Measurements from ENCODE around the gene MRPL54. TPM values are rescaled to one million over a fixed set of nuclear protein-coding genes. Genes with fewer than 3 reads are reported as not detected.

The MRPL54 gene
- total RNA-seq, 1 donor from 2014 or later = 34.4 TPM

DNA sequence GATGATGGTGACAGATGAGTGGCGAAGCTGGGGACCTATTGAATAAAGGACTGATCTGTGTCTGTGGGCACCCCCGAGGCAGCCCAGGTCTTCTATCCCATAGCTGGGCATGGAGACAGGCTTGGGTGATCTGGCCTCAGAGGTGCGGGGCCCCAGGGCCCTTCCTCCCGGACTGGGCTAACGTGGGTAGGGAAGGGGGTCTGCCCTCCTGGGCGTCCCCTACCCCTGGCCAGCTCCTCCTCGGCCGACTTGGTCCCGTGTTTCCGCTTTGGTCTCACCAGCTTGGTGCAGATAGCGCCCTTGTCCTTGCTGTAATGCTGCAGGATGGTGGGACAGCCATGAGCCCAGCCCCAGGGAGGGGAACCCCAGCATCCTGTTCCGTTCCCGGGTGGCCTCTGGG lies 20.4 kb downstream of the MRPL54 start:
- Histone ChIP-seq H3K4me1 (ENCODE audit: control insufficient read depth in 3 of 3, insufficient read depth in 3 of 3, low read length in 3 of 3) (no peaks in the 10 kb centered on the region), H3K27ac (ENCODE audit: low read depth, low read length) (no peak overlapping the region), H3K9me3 (ENCODE audit: control insufficient read depth in 3 of 3, low read length in 3 of 3) (peaks cover 9 to 17% (median 10%) of the 10 kb centered on the region in 3 donors), H3K27me3 (ENCODE audit: control insufficient read depth in 3 of 3, insufficient read depth in 3 of 3, low read length in 3 of 3) (peaks cover 17 to 37% (median 30%) of the 10 kb centered on the region in 3 donors), H3K4me3 (ENCODE audit: low read length in 3 of 3) (no peak overlapping the region), H3K36me3 (ENCODE audit: control insufficient read depth in 3 of 3, insufficient read depth in 3 of 3, low read length in 3 of 3) (no peaks in the 10 kb centered on the region), H3K9ac (ENCODE audit: low read depth in 1 of 3, low read length in 3 of 3) (no peak overlapping the region)

DNA sequence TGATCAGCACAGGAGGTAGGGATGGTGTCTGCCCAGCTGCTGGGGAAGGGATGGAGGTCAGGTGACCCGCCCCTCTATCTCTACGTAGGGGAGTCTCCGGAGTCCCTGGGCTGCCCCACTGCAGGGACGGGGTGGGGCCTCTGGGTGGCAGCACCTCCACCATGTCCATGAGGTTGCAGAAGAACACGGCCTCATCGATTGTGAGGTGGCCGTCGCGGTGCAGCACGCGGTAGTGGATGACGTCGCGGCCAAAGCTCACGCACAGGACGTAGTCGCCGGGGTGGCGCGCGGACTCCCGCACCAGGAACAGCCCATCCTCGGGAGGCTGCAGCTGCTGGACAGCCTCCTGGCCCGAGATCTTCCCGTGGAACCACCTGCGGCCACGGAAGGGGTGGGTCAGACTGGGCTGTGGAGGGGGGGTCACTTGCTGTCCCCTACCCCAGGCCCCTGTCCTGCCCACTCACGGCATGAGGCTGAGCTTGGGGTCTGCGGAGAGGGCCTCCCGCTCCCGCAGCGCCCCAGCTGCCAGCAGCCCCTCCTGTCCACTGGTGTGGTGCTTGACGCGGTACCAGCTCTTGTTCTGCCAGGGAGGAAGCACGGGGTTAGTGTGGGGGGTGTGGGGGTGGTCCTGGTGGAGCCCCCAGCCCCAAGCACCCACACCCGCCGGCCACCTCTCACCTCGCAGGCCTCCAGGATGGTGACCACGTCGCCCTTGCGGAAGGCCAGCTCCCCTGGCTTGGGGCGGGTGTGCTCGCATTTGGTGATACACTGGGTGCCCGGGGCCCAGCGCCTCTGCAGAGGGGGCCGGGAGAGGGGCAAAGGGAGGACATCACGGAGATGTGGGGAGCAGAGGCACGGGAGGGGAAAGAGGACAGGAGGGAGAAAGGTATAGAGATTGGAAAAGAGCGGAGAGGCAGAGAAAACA lies 21.4 kb downstream of the MRPL54 start:
- no peaks in the 10 kb centered on the region for H3K36me3 ChIP-seq (ENCODE audit: control insufficient read depth in 3 of 3, insufficient read depth in 3 of 3, low read length in 3 of 3)
- peaks cover 17 to 35% (median 30%) of the 10 kb centered on the region in 3 donors for H3K27me3 ChIP-seq (ENCODE audit: control insufficient read depth in 3 of 3, insufficient read depth in 3 of 3, low read length in 3 of 3)
- no peak overlapping the region for H3K27ac ChIP-seq (ENCODE audit: low read depth, low read length)
- H3K4me1 ChIP-seq (ENCODE audit: control insufficient read depth in 3 of 3, insufficient read depth in 3 of 3, low read length in 3 of 3) = no peaks in the 10 kb centered on the region
- peaks cover 9 to 17% (median 10%) of the 10 kb centered on the region in 3 donors for H3K9me3 ChIP-seq (ENCODE audit: control insufficient read depth in 3 of 3, low read length in 3 of 3)
- H3K4me3 ChIP-seq (ENCODE audit: low read length in 3 of 3) = no peak overlapping the region
- no peak overlapping the region for H3K9ac ChIP-seq (ENCODE audit: low read depth in 1 of 3, low read length in 3 of 3)

GRCh38 chr19:3784607-3785450 lies 22.3 kb downstream of the MRPL54 start:
- peaks cover 9 to 17% (median 10%) of the 10 kb centered on the region in 3 donors for H3K9me3 ChIP-seq (ENCODE audit: control insufficient read depth in 3 of 3, low read length in 3 of 3)
- H3K27ac ChIP-seq (ENCODE audit: low read depth, low read length) = no peak overlapping the region
- H3K4me1 ChIP-seq (ENCODE audit: control insufficient read depth in 3 of 3, insufficient read depth in 3 of 3, low read length in 3 of 3) = no peaks in the 10 kb centered on the region
- no peak overlapping the region for H3K4me3 ChIP-seq (ENCODE audit: low read length in 3 of 3)
- no peaks in the 10 kb centered on the region for H3K36me3 ChIP-seq (ENCODE audit: control insufficient read depth in 3 of 3, insufficient read depth in 3 of 3, low read length in 3 of 3)
- H3K9ac ChIP-seq (ENCODE audit: low read depth in 1 of 3, low read length in 3 of 3) = no peak overlapping the region
- peaks cover 17 to 34% (median 30%) of the 10 kb centered on the region in 3 donors for H3K27me3 ChIP-seq (ENCODE audit: control insufficient read depth in 3 of 3, insufficient read depth in 3 of 3, low read length in 3 of 3)

GRCh38 chr19:3785451-3785937 lies 23.0 kb downstream of the MRPL54 start:
- H3K27me3 ChIP-seq (ENCODE audit: control insufficient read depth in 3 of 3, insufficient read depth in 3 of 3, low read length in 3 of 3) = peaks cover 22 to 39% (median 36%) of the 10 kb centered on the region in 3 donors

DNA sequence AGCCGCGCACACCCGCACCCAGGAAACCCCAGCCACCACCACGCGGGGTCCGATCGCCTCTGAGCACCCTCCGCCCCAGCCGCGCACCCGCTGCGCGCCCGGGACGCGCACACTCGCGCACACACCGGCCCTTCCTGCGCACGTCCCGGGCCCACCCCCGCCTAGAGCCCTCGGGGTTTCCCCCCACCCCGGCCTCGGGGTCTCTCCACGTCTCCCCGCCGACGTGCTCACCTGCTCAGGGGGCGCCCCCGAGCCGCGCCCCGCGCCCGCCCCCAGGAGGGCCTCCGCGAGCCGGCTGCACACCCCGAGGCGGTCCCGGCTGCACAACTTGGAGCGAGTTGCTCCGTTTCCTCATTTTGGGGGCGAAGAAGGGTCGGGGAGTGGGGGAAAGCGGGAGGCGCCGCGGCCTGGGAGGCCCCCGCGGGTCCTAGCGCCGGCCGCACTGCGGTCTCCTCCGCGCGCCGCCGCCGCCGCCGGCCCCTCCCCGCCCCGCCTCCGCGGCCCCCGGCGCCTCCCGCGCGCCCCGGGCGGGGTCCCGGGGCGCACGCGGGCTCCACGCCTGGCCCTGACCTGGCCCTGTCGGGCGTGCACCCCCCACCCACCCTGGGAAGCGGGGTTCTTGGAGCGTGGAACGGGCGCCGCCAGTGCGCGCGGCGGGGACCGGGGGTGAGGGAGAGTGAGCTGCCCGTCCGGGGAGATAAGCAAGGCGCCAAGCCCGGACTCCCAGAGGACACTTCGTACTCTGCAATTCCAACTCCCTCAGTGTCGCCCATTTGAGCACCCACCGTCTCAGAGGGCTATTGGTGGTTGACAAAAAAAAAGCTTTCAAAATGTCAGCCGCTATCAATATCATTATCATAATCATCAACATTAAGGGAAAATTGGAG lies 23.7 kb downstream of the MRPL54 start, which contains the start of gene MATK:
TSS of gene MATK (minus strand) at position 444 of the 887 bp plus-strand sequence. CDS start 1,246 bp downstream, outside the sequence.
- H3K9me3 ChIP-seq (ENCODE audit: control insufficient read depth in 3 of 3, low read length in 3 of 3) = peaks cover 5 to 14% (median 9%) of the 10 kb centered on the region in 3 donors
- H3K27ac ChIP-seq (ENCODE audit: low read depth, low read length) = no peak within 1 kb of the TSS
- H3K27me3 ChIP-seq (ENCODE audit: control insufficient read depth in 3 of 3, insufficient read depth in 3 of 3, low read length in 3 of 3) = peaks cover 26 to 41% (median 39%) of the 10 kb centered on the region in 3 donors
- H3K4me1 ChIP-seq (ENCODE audit: control insufficient read depth in 3 of 3, insufficient read depth in 3 of 3, low read length in 3 of 3) = no peaks in the 10 kb centered on the region
- H3K4me3 ChIP-seq (ENCODE audit: low read length in 3 of 3) = peak within 1 kb of the TSS in 1 of 3 donors; percentile 31
- H3K9ac ChIP-seq (ENCODE audit: low read depth in 1 of 3, low read length in 3 of 3) = no peak within 1 kb of the TSS
- no peaks in the 10 kb centered on the region for H3K36me3 ChIP-seq (ENCODE audit: control insufficient read depth in 3 of 3, insufficient read depth in 3 of 3, low read length in 3 of 3)

More at GRCh38 chr19:3785451-3785937, 23.0 kb downstream of the MRPL54 start:
- Histone ChIP-seq H3K27ac (ENCODE audit: low read depth, low read length) (no peak overlapping the region), H3K4me1 (ENCODE audit: control insufficient read depth in 3 of 3, insufficient read depth in 3 of 3, low read length in 3 of 3) (no peaks in the 10 kb centered on the region), H3K36me3 (ENCODE audit: control insufficient read depth in 3 of 3, insufficient read depth in 3 of 3, low read length in 3 of 3) (no peaks in the 10 kb centered on the region), H3K4me3 (ENCODE audit: low read length in 3 of 3) (peak overlapping the region in 1 of 3 donors; percentile 31), H3K9me3 (ENCODE audit: control insufficient read depth in 3 of 3, low read length in 3 of 3) (peaks cover 9 to 17% (median 10%) of the 10 kb centered on the region in 3 donors), H3K9ac (ENCODE audit: low read depth in 1 of 3, low read length in 3 of 3) (no peak overlapping the region)

DNA sequence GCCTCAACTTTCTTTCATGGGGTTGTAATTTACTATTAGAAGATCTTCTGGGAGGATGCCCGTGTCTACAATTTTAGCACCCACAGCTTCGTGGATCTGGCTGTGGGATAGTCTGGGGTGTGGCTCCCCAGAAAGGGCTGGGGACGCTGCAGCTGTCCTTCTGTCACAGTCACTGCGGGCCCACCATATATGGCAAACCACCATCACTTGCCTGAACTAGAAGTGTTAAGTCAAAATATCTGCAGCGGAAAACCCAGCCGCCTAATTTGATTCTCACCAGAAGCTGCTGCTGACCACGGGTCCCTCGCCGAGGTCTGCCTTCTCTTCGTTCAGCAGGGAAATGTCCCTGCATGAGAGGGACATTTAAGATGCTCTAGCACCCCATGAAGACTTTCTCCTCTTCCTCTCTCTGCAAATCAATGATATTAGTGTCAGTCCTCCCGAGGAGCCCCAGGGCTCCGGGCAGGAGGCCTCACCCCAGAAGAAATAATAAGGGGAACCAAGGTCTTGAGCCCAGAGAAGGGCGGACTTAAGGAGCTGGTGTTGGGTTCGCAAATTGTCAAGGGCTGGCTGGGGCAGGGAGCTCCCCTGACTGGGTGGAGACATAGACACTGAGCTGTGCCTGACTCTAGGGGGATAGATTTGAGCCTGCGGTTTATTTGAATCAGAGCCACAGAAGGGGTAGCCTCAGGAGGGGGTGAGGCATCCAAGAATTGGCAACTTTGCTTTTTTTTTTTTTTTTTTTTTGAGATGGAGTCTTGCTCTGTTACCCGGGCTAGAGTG lies 26.7 kb downstream of the MRPL54 start:
- H3K36me3 ChIP-seq (ENCODE audit: control insufficient read depth in 3 of 3, insufficient read depth in 3 of 3, low read length in 3 of 3) = no peaks in the 10 kb centered on the region
- no peaks in the 10 kb centered on the region for H3K9me3 ChIP-seq (ENCODE audit: control insufficient read depth in 3 of 3, low read length in 3 of 3)
- no peak overlapping the region for H3K4me3 ChIP-seq (ENCODE audit: low read length in 3 of 3)
- H3K9ac ChIP-seq (ENCODE audit: low read depth in 1 of 3, low read length in 3 of 3) = no peak overlapping the region
- H3K27me3 ChIP-seq (ENCODE audit: control insufficient read depth in 3 of 3, insufficient read depth in 3 of 3, low read length in 3 of 3) = peaks cover 19 to 26% (median 22%) of the 10 kb centered on the region in 3 donors
- no peaks in the 10 kb centered on the region for H3K4me1 ChIP-seq (ENCODE audit: control insufficient read depth in 3 of 3, insufficient read depth in 3 of 3, low read length in 3 of 3)
- H3K27ac ChIP-seq (ENCODE audit: low read depth, low read length) = no peak overlapping the region

DNA sequence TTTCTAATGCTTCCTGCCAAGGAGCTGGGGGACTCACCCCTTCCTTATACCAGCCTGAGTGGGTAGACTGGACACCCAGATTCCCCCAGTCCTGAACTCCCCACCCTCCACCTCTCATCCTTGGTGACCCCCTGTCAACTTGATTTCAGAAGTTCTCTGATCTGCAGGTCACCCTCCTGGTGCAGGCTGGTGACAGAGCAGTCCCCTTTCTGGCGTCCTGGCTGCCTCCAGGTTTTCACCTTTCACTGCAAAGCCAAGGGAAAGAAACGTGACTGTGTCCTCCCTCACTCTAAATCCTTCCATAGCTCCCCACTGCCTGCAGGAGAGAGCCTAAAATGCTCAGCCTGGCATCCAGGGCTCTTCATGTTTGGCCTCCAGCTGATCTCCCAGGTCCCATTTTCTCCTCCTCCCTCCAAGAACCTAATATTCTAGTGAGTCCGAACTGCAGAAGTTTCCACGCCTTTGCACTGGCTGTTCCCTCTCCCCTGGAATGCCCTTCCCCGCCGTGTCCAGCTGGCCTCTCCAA lies 27.8 kb downstream of the MRPL54 start:
- no peaks in the 10 kb centered on the region for H3K36me3 ChIP-seq (ENCODE audit: control insufficient read depth in 3 of 3, insufficient read depth in 3 of 3, low read length in 3 of 3)
- H3K27me3 ChIP-seq (ENCODE audit: control insufficient read depth in 3 of 3, insufficient read depth in 3 of 3, low read length in 3 of 3) = peaks cover 12 to 15% (median 13%) of the 10 kb centered on the region in 3 donors
- no peak overlapping the region for H3K9ac ChIP-seq (ENCODE audit: low read depth in 1 of 3, low read length in 3 of 3)
- no peaks in the 10 kb centered on the region for H3K9me3 ChIP-seq (ENCODE audit: control insufficient read depth in 3 of 3, low read length in 3 of 3)
- H3K4me3 ChIP-seq (ENCODE audit: low read length in 3 of 3) = no peak overlapping the region
- no peak overlapping the region for H3K27ac ChIP-seq (ENCODE audit: low read depth, low read length)
- no peaks in the 10 kb centered on the region for H3K4me1 ChIP-seq (ENCODE audit: control insufficient read depth in 3 of 3, insufficient read depth in 3 of 3, low read length in 3 of 3)

- Histone ChIP-seq H3K27ac (ENCODE audit: low read depth, low read length) (no peak overlapping the region), H3K4me1 (ENCODE audit: control insufficient read depth in 3 of 3, insufficient read depth in 3 of 3, low read length in 3 of 3) (no peaks in the 10 kb centered on the region), H3K9me3 (ENCODE audit: control insufficient read depth in 3 of 3, low read length in 3 of 3) (no peaks in the 10 kb centered on the region), H3K9ac (ENCODE audit: low read depth in 1 of 3, low read length in 3 of 3) (no peak overlapping the region), H3K36me3 (ENCODE audit: control insufficient read depth in 3 of 3, insufficient read depth in 3 of 3, low read length in 3 of 3) (no peaks in the 10 kb centered on the region), H3K27me3 (ENCODE audit: control insufficient read depth in 3 of 3, insufficient read depth in 3 of 3, low read length in 3 of 3) (peaks cover 8 to 12% (median 8%) of the 10 kb centered on the region in 3 donors), H3K4me3 (ENCODE audit: low read length in 3 of 3) (no peak overlapping the region)
Observed at GRCh38 chr19:3790941-3791340, 28.5 kb downstream of the MRPL54 start.
